D341Med (cell line): ENCODE results near the gene HIVEP3.
A peak's percentile ranks its signal among the peaks of the same experiment; 100 is the strongest.

ENCODE experiments used
- DNase-seq: peaks from one replicate; pipeline ENCODE4 v3.0.0; 2012; ENCODE audit warnings: low spot score

The HIVEP3 gene

GRCh38 chr1:41613689-41614574 is 304.8 kb downstream of the HIVEP3 start:
- peak; percentile 6 for DNase-seq

- DNase-seq: peak; percentile 9
Observed at GRCh38 chr1:41612953-41613352, 305.8 kb downstream of the HIVEP3 start.

GRCh38 chr1:41611932-41612450 is 306.7 kb downstream of the HIVEP3 start:
- no peak for DNase-seq

GRCh38 chr1:41611068-41611931 is 307.4 kb downstream of the HIVEP3 start:
- no peak for DNase-seq

- peak; percentile 3 for DNase-seq
Observed at GRCh38 chr1:41610361-41610760, 308.4 kb downstream of the HIVEP3 start.

GRCh38 chr1:41609166-41609883 is 309.4 kb downstream of the HIVEP3 start:
- DNase-seq: no peak

GRCh38 chr1:41608211-41608610 is 310.5 kb downstream of the HIVEP3 start:
- no peak for DNase-seq

GRCh38 chr1:41607808-41608207 is 310.9 kb downstream of the HIVEP3 start:
- DNase-seq: no peak

GRCh38 chr1:41599912-41600311 is 318.8 kb downstream of the HIVEP3 start:
- DNase-seq: no peak

- no peak for DNase-seq
Observed at GRCh38 chr1:41598325-41598724, 320.4 kb downstream of the HIVEP3 start.

GRCh38 chr1:41592451-41593125 is 326.1 kb downstream of the HIVEP3 start:
- no peak for DNase-seq

GRCh38 chr1:41591891-41592290 is 326.8 kb downstream of the HIVEP3 start:
- DNase-seq: no peak

GRCh38 chr1:41590331-41590730 is 328.4 kb downstream of the HIVEP3 start:
- no peak for DNase-seq

- DNase-seq: no peak
Observed at GRCh38 chr1:41589395-41589794, 329.3 kb downstream of the HIVEP3 start.

GRCh38 chr1:41588334-41588875 is 330.3 kb downstream of the HIVEP3 start:
- DNase-seq: no peak

GRCh38 chr1:41587791-41588190 is 330.9 kb downstream of the HIVEP3 start:
- no peak for DNase-seq

- DNase-seq: no peak
Observed at GRCh38 chr1:41586230-41586629, 332.5 kb downstream of the HIVEP3 start.

- no peak for DNase-seq
Observed at GRCh38 chr1:41583658-41584547, 334.8 kb downstream of the HIVEP3 start.

GRCh38 chr1:41582851-41583657 is 335.7 kb downstream of the HIVEP3 start:
- no peak for DNase-seq
